HG02759 (cell line): Measurements from ENCODE around the gene CLEC6A.
"Not testable (repeated sequence)": the region's sequence is repeated elsewhere in the genome, so short reads cannot be mapped to it uniquely, and the experiment has no call there.

ENCODE experiments used
- ATAC-seq: cut with Tn5 transposase; IDR thresholded peaks from one replicate; pipeline ENCODE4 v1.9.1; 2021; ENCODE audit warnings: mild to moderate bottlenecking, moderate library complexity; ENCODE audit not compliant: unreplicated experiment

Gene CLEC6A

GRCh38 chr12:8455727-8456360 is at the start of gene CLEC6A:
TSS of gene CLEC6A (plus strand) at chr12:8455962. CDS start at chr12:8456112, 150 bp downstream.
- no peak for ATAC-seq

GRCh38 chr12:8419576-8419975 is 36.2 kb upstream of the CLEC6A start:
- not testable (repeated sequence) for ATAC-seq

DNA sequence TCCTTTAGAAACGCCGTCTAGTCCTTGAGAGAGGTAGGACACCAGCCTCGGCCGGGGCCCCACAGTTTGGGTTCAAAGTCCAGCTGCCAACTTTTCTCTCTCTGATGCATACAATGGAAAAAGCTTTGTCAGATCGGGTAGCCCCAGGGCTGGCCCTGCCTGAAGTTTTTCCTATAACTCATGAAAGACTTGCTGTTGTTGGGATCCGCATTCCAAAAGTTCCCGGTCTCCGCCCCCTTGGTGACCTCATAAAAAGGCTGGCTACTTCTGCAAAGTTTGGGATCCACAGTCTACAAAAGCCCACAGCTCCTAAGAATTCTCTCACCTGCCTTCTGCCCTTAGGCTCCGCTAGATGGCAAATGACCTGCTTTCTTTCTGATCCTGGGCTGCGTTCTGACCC is 35.3 kb upstream of the CLEC6A start:
- ATAC-seq = no peak

DNA sequence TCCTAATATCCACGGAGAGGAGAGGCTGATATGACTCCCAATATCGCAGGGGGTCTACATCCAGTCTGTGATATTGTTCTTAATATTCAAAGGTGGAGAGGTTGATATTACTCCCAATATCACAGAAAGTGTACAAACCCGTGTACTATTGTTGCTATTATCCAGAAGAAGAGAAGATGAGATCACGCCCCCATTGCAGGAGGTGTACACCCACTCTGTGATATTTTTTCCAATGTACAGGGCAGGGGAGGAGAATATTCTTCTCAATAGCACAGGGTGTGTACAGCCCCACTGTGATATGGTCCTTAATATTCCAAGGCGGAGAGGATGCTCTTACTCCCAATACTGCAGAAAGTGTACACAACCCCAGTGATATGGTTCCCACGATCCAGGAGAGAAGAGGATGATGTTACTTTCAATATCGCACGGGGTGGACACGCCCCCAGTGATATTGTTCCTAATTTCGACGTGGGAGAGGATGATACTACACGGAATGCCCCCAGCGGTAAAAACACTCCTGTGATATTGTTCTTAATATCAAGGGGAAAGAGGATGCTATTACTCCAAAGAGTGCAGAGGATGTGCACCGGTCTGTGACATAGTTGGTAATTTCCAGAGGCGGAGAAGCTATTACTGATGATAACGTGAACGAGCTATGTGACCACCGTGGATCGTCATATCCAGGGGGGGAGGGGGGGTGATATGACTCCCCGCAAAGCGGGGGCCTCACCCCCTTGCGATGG is 11.1 kb upstream of the CLEC6A start:
- ATAC-seq = not testable (repeated sequence)

GRCh38 chr12:8445731-8446130 is 10.0 kb upstream of the CLEC6A start:
- ATAC-seq = no peak

DNA sequence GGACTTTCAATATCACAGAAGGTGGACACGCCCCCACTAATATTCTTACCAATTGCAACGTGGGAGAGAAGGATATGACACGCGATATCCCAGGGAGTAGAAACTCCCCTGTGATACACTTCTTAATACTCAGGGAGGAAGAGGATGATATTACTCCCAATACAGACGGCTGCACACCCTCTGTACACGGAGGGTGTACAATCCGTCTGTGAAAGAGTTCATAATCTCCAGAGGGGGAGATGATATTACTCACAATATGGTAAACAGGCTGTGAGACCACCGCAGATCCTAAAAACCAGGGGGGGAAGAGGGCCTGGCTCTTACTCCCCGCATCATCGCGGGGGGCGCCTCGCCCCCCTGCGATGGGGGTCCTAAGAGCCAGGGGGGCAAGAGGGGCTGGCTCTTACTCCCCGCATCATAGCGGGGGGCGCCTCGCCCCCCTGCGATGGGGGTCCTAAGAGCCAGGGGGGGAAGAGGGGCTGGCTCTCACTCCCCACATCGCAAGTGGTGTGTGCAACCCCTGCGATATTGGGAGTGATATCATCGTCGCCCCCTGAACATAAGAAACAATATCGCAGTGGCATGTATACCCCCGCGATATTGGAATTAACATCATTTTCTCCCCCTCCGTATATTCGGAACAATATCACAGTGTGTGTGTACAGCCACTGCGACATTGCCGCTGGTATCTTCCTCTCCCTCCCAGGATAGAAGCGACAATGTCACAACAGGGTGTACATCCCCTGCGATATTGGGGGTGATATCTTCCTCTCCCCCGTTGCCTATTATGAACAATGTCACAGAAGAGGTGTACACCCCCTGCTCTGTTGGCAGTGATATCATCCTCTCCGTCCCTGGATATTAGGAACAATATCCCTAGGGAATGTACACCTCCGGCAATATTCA is 8.9 kb upstream of the CLEC6A start:
- no peak for ATAC-seq

DNA sequence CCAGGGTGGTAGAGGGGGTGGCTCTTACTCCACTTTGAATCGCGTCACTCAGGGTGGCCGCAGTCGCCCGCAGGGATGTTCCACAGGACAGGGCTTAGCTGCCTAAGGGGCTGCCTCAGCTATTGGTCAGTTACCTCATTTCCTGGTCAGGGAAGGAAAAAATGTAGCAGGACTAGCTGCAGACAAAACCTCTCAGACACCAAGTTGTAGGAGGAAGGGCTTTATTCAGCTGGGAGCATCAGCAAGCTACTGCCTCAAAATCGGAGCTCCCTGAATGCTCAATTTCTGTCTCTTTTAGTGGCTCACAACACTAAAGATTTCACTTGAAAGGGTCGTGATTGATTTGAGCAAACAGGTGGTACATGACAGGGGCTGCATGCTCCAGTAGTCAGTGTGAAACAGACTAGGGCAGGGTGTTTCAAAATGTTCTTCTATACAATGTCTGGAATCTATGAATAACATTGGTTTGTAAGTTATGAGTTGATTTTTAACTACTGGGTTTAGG is 6.4 kb upstream of the CLEC6A start:
- no peak for ATAC-seq

GRCh38 chr12:8452036-8452435 is 3.7 kb upstream of the CLEC6A start:
- no peak for ATAC-seq

- ATAC-seq = no peak
Measured at GRCh38 chr12:8453021-8453513, 2.7 kb upstream of the CLEC6A start.

GRCh38 chr12:8453796-8454195 is 2.0 kb upstream of the CLEC6A start:
- no peak for ATAC-seq

GRCh38 chr12:8455271-8455670 is 491 bp upstream of the CLEC6A start:
- no peak for ATAC-seq

DNA sequence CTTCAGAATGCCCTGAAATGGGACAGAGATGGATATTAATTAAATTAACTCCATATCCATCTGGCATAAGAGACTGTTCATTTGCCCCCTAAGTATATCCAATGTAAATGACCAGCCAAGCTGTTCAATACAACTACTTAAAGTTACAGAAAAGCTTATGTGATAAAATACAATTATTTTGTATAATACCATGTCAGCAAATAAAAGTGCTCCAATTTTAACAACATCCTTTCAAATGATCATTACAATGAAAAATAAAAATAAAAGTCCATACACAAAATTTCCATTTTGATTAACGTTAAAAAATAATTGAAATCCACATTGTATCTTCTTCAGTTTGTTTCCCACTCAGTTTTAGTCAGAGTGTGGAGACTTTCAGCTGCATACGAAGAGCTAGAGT is 5.7 kb downstream of the CLEC6A start:
- ATAC-seq = no peak

GRCh38 chr12:8465301-8465996 is 9.7 kb downstream of the CLEC6A start:
- no peak for ATAC-seq

DNA sequence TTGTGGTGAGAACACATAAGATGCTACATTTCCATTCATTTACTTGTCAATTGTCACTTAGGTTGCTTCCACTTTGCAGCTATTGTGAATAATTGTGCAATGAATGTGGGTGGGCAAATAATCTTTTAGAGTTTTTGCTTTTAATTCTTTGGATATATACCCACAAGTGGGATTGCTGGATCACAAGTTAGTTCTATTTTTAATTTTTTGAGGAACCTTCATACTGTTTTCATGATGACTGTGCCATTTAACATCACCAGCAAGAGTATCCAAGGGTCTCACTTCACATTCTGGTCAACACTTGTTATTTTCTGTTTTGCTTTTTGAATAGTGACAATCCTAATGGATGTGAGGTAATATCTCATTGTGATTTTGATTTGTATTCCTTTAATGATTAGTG is 10.5 kb downstream of the CLEC6A start:
- ATAC-seq = no peak

- no peak for ATAC-seq
Measured at GRCh38 chr12:8471090-8471489, 15.3 kb downstream of the CLEC6A start.

DNA sequence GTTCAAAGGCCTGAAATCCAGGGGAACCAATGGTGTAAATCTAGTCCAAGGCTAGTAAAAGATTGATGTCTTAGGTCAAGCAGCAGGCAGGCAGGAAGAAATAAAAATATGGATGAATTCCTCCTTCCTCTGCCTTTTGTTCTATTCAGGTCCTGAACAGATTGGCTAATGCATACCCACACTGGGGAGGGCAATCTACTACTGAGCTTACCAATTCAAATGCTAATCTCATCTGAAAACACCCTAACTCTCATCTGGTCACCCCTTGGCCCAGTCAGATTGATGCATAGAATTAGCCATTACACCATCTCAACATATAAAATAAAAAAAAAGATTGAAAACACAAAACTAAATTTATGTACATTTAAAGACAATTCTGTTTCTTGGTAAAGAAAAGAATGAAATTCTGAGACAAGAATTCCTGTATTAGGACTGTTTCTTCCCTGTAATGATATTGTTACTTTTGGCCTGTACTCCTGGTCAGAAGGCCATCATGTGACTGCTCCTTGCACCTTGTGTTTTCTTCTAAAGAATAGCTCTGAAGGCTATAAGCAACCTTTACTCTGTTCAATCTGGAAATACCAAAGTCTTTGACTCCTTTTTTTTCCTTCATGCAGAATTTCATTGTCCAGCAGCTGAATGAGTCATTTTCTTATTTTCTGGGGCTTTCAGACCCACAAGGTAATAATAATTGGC is 19.9 kb downstream of the CLEC6A start:
- no peak for ATAC-seq

DNA sequence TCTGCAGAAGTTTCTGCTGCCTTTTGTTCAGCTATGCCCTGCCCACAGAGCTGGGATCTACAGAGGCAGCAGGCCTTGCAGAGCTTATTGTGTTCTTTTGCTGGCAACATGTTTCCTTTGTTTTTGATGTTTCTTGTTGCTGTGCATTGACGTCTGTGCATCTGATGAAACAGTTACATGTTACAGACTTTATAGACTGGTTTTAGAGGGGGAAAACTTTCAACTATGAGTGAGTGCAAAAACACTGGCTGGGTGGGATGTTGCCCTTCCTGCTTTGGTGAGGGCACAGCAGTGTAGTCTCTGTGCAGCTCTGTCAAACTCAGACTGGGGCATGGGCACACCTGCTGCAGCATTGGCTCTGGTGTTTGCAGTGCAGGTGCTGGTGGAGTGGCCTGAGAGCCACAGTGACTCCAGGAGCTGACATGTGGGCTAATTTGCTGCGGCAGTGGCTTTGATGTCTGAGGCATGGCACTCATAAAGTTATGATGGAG is 26.9 kb downstream of the CLEC6A start:
- no peak for ATAC-seq

DNA sequence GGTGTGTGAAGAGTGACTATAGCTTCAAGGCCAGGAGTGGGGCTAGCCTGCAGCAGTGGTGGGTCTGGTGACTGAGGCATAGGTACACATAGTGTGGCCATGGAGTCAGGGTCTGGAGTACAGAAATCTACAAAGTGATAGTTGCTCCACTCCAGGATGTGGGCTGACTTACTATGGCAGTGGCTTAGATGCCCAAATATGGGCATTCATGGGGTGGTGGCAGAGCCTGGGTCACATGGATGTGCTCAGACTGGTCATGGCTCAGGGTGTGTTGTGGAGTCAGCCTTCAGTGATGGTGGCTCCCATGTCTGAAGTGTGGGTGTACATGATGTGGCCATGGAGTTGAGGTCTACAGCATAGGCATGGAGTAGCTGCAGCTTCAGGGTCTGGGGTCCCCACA is 27.3 kb downstream of the CLEC6A start:
- ATAC-seq = no peak

GRCh38 chr12:8491646-8492530 is 36.1 kb downstream of the CLEC6A start:
- ATAC-seq = no peak
